Measurements from ENCODE around the gene L3MBTL3.

Gene L3MBTL3

DNA sequence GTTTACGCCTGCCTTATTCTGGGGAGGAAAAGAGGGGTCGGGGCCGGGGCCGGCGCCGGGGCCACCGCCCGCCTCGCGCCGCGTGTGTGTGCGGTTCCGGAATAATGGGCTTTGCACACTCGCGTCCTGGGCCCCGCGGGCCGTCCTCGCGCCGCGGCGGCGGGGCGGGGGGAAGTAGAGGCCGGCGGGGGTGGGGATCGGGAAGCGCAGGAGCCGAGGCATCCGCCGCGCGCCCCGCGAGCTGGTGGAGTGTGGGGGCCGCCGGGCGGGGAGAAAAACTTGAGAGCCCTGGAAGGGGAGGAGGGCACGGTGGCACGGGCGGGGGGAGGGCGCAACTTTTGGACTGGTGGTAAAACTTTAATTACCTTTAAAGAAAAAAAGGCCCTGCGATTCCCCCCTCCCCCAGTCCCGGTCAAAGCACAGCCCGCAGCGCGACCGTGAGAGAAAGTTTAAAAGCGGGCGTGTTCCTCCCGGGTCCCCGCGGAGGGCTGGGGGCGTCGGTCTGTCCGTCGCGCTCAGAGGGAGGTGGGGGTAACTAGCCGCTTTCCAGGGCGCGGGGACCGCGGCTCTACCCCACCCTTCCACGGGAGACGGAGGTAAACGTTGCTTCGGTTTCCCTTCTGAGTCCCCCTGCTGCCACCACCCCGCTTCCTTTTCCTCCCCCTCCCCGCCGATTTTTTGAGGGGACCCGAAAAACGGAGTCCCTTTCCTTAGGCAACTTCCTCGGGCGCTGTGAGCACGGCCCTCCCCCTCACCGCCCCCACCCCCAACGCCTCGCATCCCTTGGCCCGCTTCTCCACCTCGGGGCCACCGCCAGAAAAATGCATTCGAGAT is 1.9 kb downstream of the L3MBTL3 start:
- in situ Hi-C loops (cut with HindIII; ENCODE audit: low pct_ligation_motif_present, low pct_unique_long_range_greater_than_20kb, low sequenced_read_pairs), result no loop called here
- peak; percentile 7 for DNase-seq

DNA sequence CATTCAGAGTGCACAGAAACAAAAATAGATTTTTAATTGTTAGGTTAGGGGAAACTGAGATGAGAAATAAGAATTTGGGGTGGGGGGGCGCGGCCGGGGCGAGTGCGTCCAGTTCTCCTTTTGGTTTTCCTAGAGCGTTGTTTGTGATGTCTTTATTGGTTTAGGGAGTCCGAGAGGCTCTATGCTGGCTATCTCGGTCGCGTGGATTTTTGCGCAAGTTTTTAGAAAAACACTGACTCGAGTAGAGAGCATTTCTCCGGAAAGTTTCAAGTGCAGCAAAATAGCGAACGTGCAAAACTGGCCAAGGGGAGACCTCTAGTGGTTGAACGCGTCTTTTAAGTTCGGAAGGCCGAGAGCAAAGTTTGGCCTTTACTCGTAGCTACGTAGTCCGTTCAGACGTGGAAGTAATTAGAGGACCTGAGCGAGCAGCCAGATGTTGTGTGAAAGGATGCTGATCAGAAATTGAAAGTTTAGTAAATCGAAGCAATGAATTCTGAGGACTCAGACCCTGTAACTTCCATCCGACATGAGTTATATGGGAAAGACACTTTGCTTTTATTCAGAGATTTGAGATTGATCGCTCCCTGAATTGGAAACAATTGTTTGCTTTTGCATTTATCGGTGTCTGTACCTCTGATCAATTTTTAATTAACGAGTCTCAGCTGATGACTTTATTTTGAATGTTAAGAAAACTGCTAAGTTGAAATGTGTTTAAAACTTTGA is 2.7 kb downstream of the L3MBTL3 start:
- in situ Hi-C loops (cut with HindIII; ENCODE audit: low pct_ligation_motif_present, low pct_unique_long_range_greater_than_20kb, low sequenced_read_pairs), result no loop called here

GRCh38 chr6:130026859-130027258 is 8.5 kb downstream of the L3MBTL3 start:
- no peak for DNase-seq
- in situ Hi-C loops (cut with HindIII; ENCODE audit: low pct_ligation_motif_present, low pct_unique_long_range_greater_than_20kb, low sequenced_read_pairs), result no loop called here

More for the DNA sequence above, 2.7 kb downstream of the L3MBTL3 start:
- DNase-seq, result peak; percentile 83

DNA sequence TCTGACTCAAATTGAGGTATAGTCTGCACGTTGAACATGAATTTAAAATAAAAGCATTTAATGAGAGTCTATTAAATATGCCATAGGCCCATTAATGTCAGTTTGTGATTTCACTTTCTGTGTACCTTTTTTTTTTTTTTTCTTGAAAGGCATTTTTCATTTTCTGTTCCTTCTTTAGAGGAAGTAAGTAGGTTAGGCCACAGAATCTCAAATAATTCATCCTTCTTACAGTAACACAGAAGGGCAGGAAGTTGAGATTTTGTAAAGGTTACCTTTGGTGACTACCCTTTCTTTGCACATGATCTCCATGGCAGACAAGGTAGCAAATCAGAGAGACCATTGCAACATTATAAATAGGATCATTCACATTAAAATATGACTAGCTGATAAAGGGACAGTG is 9.6 kb downstream of the L3MBTL3 start:
- no peak for DNase-seq
- in situ Hi-C loops (cut with HindIII; ENCODE audit: low pct_ligation_motif_present, low pct_unique_long_range_greater_than_20kb, low sequenced_read_pairs), result no loop called here

DNA sequence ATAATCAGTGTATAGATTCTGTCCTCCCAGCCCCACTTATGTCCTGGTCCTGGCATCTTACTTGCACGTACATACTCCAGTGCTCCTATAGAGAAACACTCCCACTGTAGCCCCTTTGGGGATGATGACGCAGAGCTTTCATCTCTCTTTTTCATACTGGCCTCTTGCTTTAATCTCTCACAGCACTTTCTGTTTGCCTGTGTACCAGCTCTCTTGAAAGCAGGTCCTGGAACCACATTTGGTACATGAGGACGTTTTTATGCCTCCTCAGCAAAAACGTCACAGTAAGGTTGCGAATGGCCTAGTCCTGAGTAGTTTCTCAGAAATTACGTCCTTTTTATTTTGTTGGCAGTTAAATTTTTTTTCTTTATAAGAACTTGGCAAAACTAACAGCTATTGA is 10.8 kb downstream of the L3MBTL3 start:
- in situ Hi-C loops (cut with HindIII; ENCODE audit: low pct_ligation_motif_present, low pct_unique_long_range_greater_than_20kb, low sequenced_read_pairs), result no loop called here

GRCh38 chr6:130032758-130033340 is 14.5 kb downstream of the L3MBTL3 start:
- no peak for DNase-seq
- in situ Hi-C loops (cut with HindIII; ENCODE audit: low pct_ligation_motif_present, low pct_unique_long_range_greater_than_20kb, low sequenced_read_pairs), result no loop called here

More for the DNA sequence above, 10.8 kb downstream of the L3MBTL3 start:
- no peak for DNase-seq

DNA sequence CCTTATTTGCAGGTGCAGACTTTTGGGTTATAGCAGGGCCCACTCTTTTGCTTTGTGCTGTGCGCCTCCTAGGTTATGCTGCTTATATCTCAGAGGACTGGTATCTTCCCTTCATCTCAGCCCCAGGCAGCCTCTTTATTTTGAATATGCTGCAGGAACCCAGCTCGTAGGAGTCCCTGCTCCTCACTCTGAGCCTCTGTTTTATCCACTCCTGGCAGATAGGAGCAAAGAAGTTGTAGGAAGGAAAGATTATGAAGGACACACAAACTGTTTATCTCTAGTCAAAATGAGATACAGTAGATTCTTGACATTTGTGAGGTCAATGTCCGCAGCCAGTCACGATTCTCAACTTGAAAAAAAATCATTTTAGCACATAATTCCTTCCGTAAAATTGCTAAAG is 15.6 kb downstream of the L3MBTL3 start:
- in situ Hi-C loops (cut with HindIII; ENCODE audit: low pct_ligation_motif_present, low pct_unique_long_range_greater_than_20kb, low sequenced_read_pairs), result no loop called here
- no peak for DNase-seq

GRCh38 chr6:130034378-130035146 is 16.2 kb downstream of the L3MBTL3 start:
- DNase-seq, result no peak
- in situ Hi-C loops (cut with HindIII; ENCODE audit: low pct_ligation_motif_present, low pct_unique_long_range_greater_than_20kb, low sequenced_read_pairs), result no loop called here

GRCh38 chr6:130035211-130035610 is 16.8 kb downstream of the L3MBTL3 start:
- in situ Hi-C loops (cut with HindIII; ENCODE audit: low pct_ligation_motif_present, low pct_unique_long_range_greater_than_20kb, low sequenced_read_pairs), result no loop called here
- no peak for DNase-seq

GRCh38 chr6:130037207-130037811 is 18.9 kb downstream of the L3MBTL3 start:
- in situ Hi-C loops (cut with HindIII; ENCODE audit: low pct_ligation_motif_present, low pct_unique_long_range_greater_than_20kb, low sequenced_read_pairs), result no loop called here

DNA sequence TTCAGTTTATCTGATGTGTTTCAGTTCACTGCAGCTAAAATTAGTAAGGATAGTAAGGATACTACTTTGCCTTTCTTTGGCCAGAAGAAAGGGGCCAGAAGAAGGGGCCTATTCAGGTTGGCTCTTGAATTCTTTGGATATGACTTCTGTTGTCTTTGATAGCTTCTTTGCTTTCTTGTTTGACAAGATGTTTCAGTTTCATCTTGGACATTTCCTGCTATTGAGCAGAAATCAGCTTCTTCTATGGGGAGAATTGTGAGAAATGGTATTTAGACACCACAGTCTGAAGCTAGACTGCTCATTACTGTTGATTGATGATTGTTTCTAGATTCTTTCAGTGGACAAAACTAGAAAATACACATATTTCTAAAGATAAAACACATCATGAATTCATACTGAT is 23.2 kb downstream of the L3MBTL3 start:
- in situ Hi-C loops (cut with HindIII; ENCODE audit: low pct_ligation_motif_present, low pct_unique_long_range_greater_than_20kb, low sequenced_read_pairs), result no loop called here
- no peak for DNase-seq

More at GRCh38 chr6:130037207-130037811, 18.9 kb downstream of the L3MBTL3 start:
- peak; percentile 28 for DNase-seq

GRCh38 chr6:130043344-130043743 is 25.0 kb downstream of the L3MBTL3 start:
- in situ Hi-C loops (cut with HindIII; ENCODE audit: low pct_ligation_motif_present, low pct_unique_long_range_greater_than_20kb, low sequenced_read_pairs), result no loop called here

DNA sequence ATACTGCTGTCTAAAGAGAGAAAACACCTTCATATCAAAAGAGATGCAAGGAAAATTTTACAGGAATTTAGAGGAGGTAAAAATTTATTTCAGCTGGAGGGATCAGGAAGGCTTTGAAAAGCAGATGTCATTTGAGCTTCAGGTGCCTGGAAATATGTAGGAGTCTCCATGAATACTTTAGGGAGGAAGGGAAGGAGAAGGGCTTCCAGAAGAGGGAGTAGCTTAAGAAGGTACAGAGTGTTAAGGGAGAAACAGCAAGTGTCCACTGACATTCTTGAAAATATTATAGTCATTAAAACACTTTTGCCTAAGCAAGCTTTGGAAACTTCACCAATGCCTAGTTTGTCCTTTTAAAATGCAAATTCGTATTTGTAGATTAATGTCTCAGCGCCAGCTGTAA is 27.2 kb downstream of the L3MBTL3 start:
- in situ Hi-C loops (cut with HindIII; ENCODE audit: low pct_ligation_motif_present, low pct_unique_long_range_greater_than_20kb, low sequenced_read_pairs), result no loop called here
- DNase-seq, result no peak

More at GRCh38 chr6:130043344-130043743, 25.0 kb downstream of the L3MBTL3 start:
- DNase-seq, result no peak

DNA sequence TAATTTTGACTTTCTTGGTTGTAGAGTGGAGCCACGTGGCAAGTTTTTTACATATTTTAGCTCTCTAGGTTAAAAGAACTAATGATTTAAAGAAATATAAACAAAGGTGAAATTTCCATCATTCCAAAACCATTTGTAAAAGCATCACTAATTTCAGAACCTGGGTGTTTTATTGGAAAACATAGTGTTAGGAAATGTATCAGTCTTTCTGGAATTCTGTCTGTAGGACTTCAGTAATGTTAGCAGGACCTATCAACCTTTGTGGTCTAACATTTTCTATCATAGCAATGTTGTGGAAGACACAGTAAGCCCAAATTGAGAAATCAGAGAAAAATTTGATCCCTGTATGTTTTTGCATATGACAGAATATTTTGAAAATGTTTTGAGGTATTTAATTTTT is 28.3 kb downstream of the L3MBTL3 start:
- DNase-seq, result no peak
- in situ Hi-C loops (cut with HindIII; ENCODE audit: low pct_ligation_motif_present, low pct_unique_long_range_greater_than_20kb, low sequenced_read_pairs), result no loop called here

GRCh38 chr6:130047088-130047995 is 29.0 kb downstream of the L3MBTL3 start:
- in situ Hi-C loops (cut with HindIII; ENCODE audit: low pct_ligation_motif_present, low pct_unique_long_range_greater_than_20kb, low sequenced_read_pairs), result no loop called here
- DNase-seq, result no peak

DNA sequence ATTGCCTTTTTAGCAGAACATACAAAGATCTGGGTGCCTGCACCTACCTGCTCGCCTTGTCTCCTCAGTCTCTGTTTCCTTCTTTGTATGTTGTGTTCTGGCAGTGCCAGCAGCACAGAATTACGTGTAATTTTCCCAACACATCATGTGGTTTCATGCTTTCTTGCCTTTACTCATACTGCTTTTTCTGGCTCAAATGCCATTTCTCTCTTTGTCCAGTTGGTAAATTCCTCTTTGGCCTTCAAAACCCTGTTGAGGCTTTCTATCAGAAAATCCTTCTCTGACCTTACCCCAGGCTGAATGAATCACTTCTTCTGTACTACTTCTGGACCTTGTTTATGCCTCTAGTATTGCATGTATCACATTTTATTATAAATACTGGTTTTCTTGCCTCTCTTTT is 31.8 kb downstream of the L3MBTL3 start:
- in situ Hi-C loops (cut with HindIII; ENCODE audit: low pct_ligation_motif_present, low pct_unique_long_range_greater_than_20kb, low sequenced_read_pairs), result no loop called here
- DNase-seq, result no peak

- no peak for DNase-seq
- in situ Hi-C loops (cut with HindIII; ENCODE audit: low pct_ligation_motif_present, low pct_unique_long_range_greater_than_20kb, low sequenced_read_pairs), result no loop called here
Measured at GRCh38 chr6:130054725-130055124, 36.3 kb downstream of the L3MBTL3 start.
